Thyroid gland (tissue), 4 donors: ENCODE results near the gene CBFA2T3. TPM values are rescaled to one million over a fixed set of nuclear protein-coding genes. Genes with fewer than 3 reads are reported as not detected.

Experiments
- DNase-seq, 2 donors: peaks; one replicate each; pipeline ENCODE4 v3.0.0-alpha.2; 2019
- H3K27ac ChIP-seq, 3 donors: fragments of 200-600 bp; sonication (generic); 1 replicate in 2 of 3; 2 replicates in 1 of 3; pipeline ENCODE4 v1.5.1; 2016 to 2019; ENCODE audit warnings: mild to moderate bottlenecking in 1 of 3, moderate library complexity in 1 of 3
- H3K27me3 ChIP-seq: fragments of 200-600 bp; sonication (generic); one replicate; pipeline ENCODE4 v1.5.1; 2019
- H3K36me3 ChIP-seq, 2 donors: fragments of 200-600 bp; sonication (generic); one replicate each; pipeline ENCODE4 v1.5.1; 2016 to 2019
- H3K4me1 ChIP-seq, 2 donors: fragments of 200-600 bp; sonication (generic); one replicate each; pipeline ENCODE4 v1.5.1; 2017 to 2019
- H3K4me3 ChIP-seq, 3 donors: fragments of 200-600 bp; sonication (generic); replicated peaks in 1 of 3; 1 replicate in 2 of 3; 2 replicates in 1 of 3; pipeline ENCODE4 v1.5.1; 2016; ENCODE audit warnings: mild to moderate bottlenecking in 1 of 3
- H3K9me3 ChIP-seq: fragments of 200-600 bp; sonication (generic); one replicate; pipeline ENCODE4 v1.5.1; 2017
- CTCF ChIP-seq, 6 experiments: fragments of 200-600 bp in 3 of 6; fragments of 450-650 bp in 3 of 6; sonication (generic) in 3 of 6; IDR thresholded peaks; one replicate each; pipeline ENCODE4 v1.5.1; 2016 to 2019; ENCODE audit warnings: antibody characterized with exemption in 6 of 6, mild to moderate bottlenecking in 2 of 6, inconsistent platforms in 1 of 6, moderate library complexity in 1 of 6
- POLR2A ChIP-seq, 2 donors: fragments of 450-650 bp; IDR thresholded peaks; one replicate each; pipeline ENCODE4 v1.6.1; 2017; ENCODE audit warnings: antibody characterized with exemption in 2 of 2, mild to moderate bottlenecking in 2 of 2, moderate library complexity in 1 of 2
- WGBS, 2 donors: methylation state at CpG; one replicate each; pipeline ENCODE4 v1.1.5; 2017; 5-methylcytosine and 5-hydroxymethylcytosine counted together
- intact Hi-C: fragments of 100-400 bp; cut with DNase I; formaldehyde crosslinking; loops from one replicate; pipeline ENCODE4 v1.15.1; 2023
- total RNA-seq, 4 donors: library from RNA; depleted of rRNA; stranded (reverse); fragments of >200 nt; gene quantifications; one replicate each; pipeline ENCODE4 v1.2.3, GENCODE V29; 2016

The CBFA2T3 gene
- total RNA-seq: 1 to 10 TPM; 1.3 to 3.8 (median 2.6) TPM

- Histone ChIP-seq H3K4me1 (no peaks in the 10 kb centered on the region), H3K27me3 (no peaks in the 10 kb centered on the region), H3K36me3 (no peaks in the 10 kb centered on the region), H3K4me3 (no peak within 1 kb of the TSS), H3K9me3 (no peaks in the 10 kb centered on the region), H3K27ac (no peak within 1 kb of the TSS)
- intact Hi-C loops: no loop called here
- peak; percentile 37 to 49 for DNase-seq
- WGBS, 2 donors: 42 to 54% methylated on average over 19 to 21 of the region's 32 CpGs
- no peak for TF ChIP-seq POLR2A (IDR thresholded peaks at IDR 0.05)
- no peak for TF ChIP-seq CTCF (IDR thresholded peaks at IDR 0.05)
Measured at GRCh38 chr16:88977018-88977811, at the start of gene CBFA2T3. Gene CBFA2T3 (minus strand): TSS chr16:88977207. CDS start chr16:88976807, 400 bp downstream.

- WGBS, 2 donors: 63 to 71% methylated on average over 5 of the region's 5 CpGs
- no peaks in the 10 kb centered on the region for H3K27me3 ChIP-seq
- no peak for TF ChIP-seq CTCF (IDR thresholded peaks at IDR 0.05)
- TF ChIP-seq POLR2A (IDR thresholded peaks at IDR 0.05): no peak
- H3K4me3 ChIP-seq: no peak overlapping the region
- H3K27ac ChIP-seq: no peak overlapping the region
- H3K4me1 ChIP-seq: no peaks in the 10 kb centered on the region
- H3K9me3 ChIP-seq: no peaks in the 10 kb centered on the region
- H3K36me3 ChIP-seq: no peaks in the 10 kb centered on the region
- intact Hi-C loops: no loop called here
- DNase-seq: no peak
Measured at GRCh38 chr16:89026121-89026612, 49.2 kb upstream of the CBFA2T3 start.

- intact Hi-C loops: no loop called here
- Histone ChIP-seq H3K36me3 (no peaks in the 10 kb centered on the region), H3K9me3 (no peaks in the 10 kb centered on the region), H3K27ac (no peak overlapping the region), H3K27me3 (no peaks in the 10 kb centered on the region), H3K4me1 (no peaks in the 10 kb centered on the region), H3K4me3 (no peak overlapping the region)
- TF ChIP-seq CTCF (IDR thresholded peaks at IDR 0.05) (no peak), POLR2A (IDR thresholded peaks at IDR 0.05) (no peak)
- 91% methylated on average over 4 of the region's 4 CpGs for WGBS, 2 donors
- no peak for DNase-seq
Measured at GRCh38 chr16:89025636-89026035, 48.6 kb upstream of the CBFA2T3 start.

GRCh38 chr16:89024546-89025060, 47.6 kb upstream of the CBFA2T3 start:
- Histone ChIP-seq H3K9me3 (no peaks in the 10 kb centered on the region), H3K4me1 (no peaks in the 10 kb centered on the region), H3K4me3 (no peak overlapping the region), H3K36me3 (no peaks in the 10 kb centered on the region), H3K27me3 (no peaks in the 10 kb centered on the region), H3K27ac (no peak overlapping the region)
- intact Hi-C loops: no loop called here
- 85 to 89% methylated on average over 11 of the region's 11 CpGs for WGBS, 2 donors
- no peak for DNase-seq
- TF ChIP-seq CTCF (IDR thresholded peaks at IDR 0.05) (no peak), POLR2A (IDR thresholded peaks at IDR 0.05) (no peak)
